ENCODE results near the gene ACTG1.

ACTG1 gene

GRCh38 chr17:81465910-81466309, 46.7 kb downstream of the ACTG1 start:
- no peak overlapping the region for H3K4me3 ChIP-seq (ENCODE audit: low read depth, low read length)
- TF ChIP-seq CTCF (IDR thresholded peaks at IDR 0.05; ENCODE audit: low read depth, low read length): no peak

GRCh38 chr17:81464586-81464985, 48.0 kb downstream of the ACTG1 start:
- H3K27me3 ChIP-seq (ENCODE audit: insufficient read depth, low read depth, severe bottlenecking): no peaks in the 10 kb centered on the region
- no peak overlapping the region; the same call in 1 of the 2 replicates for H3K27ac ChIP-seq
- H3K4me3 ChIP-seq (ENCODE audit: low read depth, low read length): no peak overlapping the region
- no peaks in the 10 kb centered on the region for H3K9me3 ChIP-seq (ENCODE audit: severe bottlenecking)
- H3K36me3 ChIP-seq: peaks cover 8% of the 10 kb centered on the region
- TF ChIP-seq CTCF (IDR thresholded peaks at IDR 0.05; ENCODE audit: low read depth, low read length): no peak
- DNase-seq: no peak

More at GRCh38 chr17:81465910-81466309, 46.7 kb downstream of the ACTG1 start:
- Histone ChIP-seq H3K27ac (no peak overlapping the region), H3K9me3 (ENCODE audit: severe bottlenecking) (no peaks in the 10 kb centered on the region), H3K27me3 (ENCODE audit: insufficient read depth, low read depth, severe bottlenecking) (no peaks in the 10 kb centered on the region), H3K36me3 (peaks cover 8% of the 10 kb centered on the region)
- DNase-seq: no peak

GRCh38 chr17:81463506-81463905, 49.1 kb downstream of the ACTG1 start:
- H3K4me3 ChIP-seq (ENCODE audit: low read depth, low read length): no peak overlapping the region
- H3K36me3 ChIP-seq: peaks cover 14% of the 10 kb centered on the region
- TF ChIP-seq CTCF (IDR thresholded peaks at IDR 0.05; ENCODE audit: low read depth, low read length): no peak
- H3K9me3 ChIP-seq (ENCODE audit: severe bottlenecking): no peaks in the 10 kb centered on the region
- no peak overlapping the region for H3K27ac ChIP-seq
- DNase-seq: no peak
- no peaks in the 10 kb centered on the region for H3K27me3 ChIP-seq (ENCODE audit: insufficient read depth, low read depth, severe bottlenecking)

- no peaks in the 10 kb centered on the region for H3K9me3 ChIP-seq (ENCODE audit: severe bottlenecking)
- DNase-seq: no peak
- H3K36me3 ChIP-seq: peaks cover 17% of the 10 kb centered on the region
- no peaks in the 10 kb centered on the region for H3K27me3 ChIP-seq (ENCODE audit: insufficient read depth, low read depth, severe bottlenecking)
- no peak for TF ChIP-seq CTCF (IDR thresholded peaks at IDR 0.05; ENCODE audit: low read depth, low read length)
- H3K27ac ChIP-seq: no peak overlapping the region
- no peak overlapping the region for H3K4me3 ChIP-seq (ENCODE audit: low read depth, low read length)
These were observed 50.0 kb downstream of the ACTG1 start for GRCh38 chr17:81462506-81463125.

- Histone ChIP-seq H3K4me3 (ENCODE audit: low read depth, low read length) (no peak overlapping the region), H3K36me3 (peaks cover 17% of the 10 kb centered on the region)
These were observed 50.7 kb downstream of the ACTG1 start for GRCh38 chr17:81461607-81462500.

More at GRCh38 chr17:81461607-81462500, 50.7 kb downstream of the ACTG1 start:
- DNase-seq: no peak
- no peak overlapping the region; the same call in 1 of the 2 replicates for H3K27ac ChIP-seq
- H3K27me3 ChIP-seq (ENCODE audit: insufficient read depth, low read depth, severe bottlenecking): no peaks in the 10 kb centered on the region
- no peak for TF ChIP-seq CTCF (IDR thresholded peaks at IDR 0.05; ENCODE audit: low read depth, low read length)
- no peaks in the 10 kb centered on the region for H3K9me3 ChIP-seq (ENCODE audit: severe bottlenecking)

Measured in WERI-Rb-1 (cell line).